OCI-LY3 (cell line): Measurements from ENCODE around the gene SSTR5.

Source experiments
- H2AFZ ChIP-seq: fragments of 200-600, 300-600 bp; shearing (Covaris generic); 2 replicates; pipeline ENCODE4 v1.6.0; 2014; ENCODE audit warnings: antibody characterized with exemption, low read depth, low read length
- H3K27ac ChIP-seq: fragments of 200-600, 300-600 bp; sonication (generic); 2 replicates; pipeline ENCODE4 v1.5.1; 2014; ENCODE audit warnings: mild to moderate bottlenecking, low read length, moderate library complexity, mixed read lengths
- H3K27me3 ChIP-seq: fragments of 200-600, 300-600 bp; sonication (generic); 2 replicates; pipeline ENCODE4 v1.6.1; 2014; ENCODE audit warnings: low read depth, low read length, mixed read lengths
- H3K36me3 ChIP-seq: fragments of 200-600, 300-600 bp; sonication (generic); replicated peaks from 2 replicates; pipeline ENCODE3; 2014; ENCODE audit warnings: low read depth, low read length, mixed read lengths
- H3K4me1 ChIP-seq: fragments of 300-600, 200-600 bp; sonication (generic); 2 replicates; pipeline ENCODE4 v1.6.1; 2014; ENCODE audit warnings: low read length, mixed read lengths
- H3K4me2 ChIP-seq: fragments of 200-600, 300-600 bp; sonication (generic); 2 replicates; pipeline ENCODE4 v1.6.1; 2014; ENCODE audit warnings: low read length, mixed read lengths
- H3K4me3 ChIP-seq: fragments of 300-600, 200-600 bp; sonication (generic); 2 replicates; pipeline ENCODE4 v1.5.1; 2014; ENCODE audit warnings: antibody characterized with exemption, mild to moderate bottlenecking, low read length, moderate library complexity
- H3K79me2 ChIP-seq: fragments of 300-600, 200-600 bp; shearing (Covaris generic); 2 replicates; pipeline ENCODE4 v1.6.1; 2014; ENCODE audit warnings: mild to moderate bottlenecking, low read length, mixed read lengths
- H3K9ac ChIP-seq: fragments of 300-600, 200-600 bp; shearing (Covaris generic); 2 replicates; pipeline ENCODE4 v1.6.0; 2014; ENCODE audit warnings: mild to moderate bottlenecking, low read length, moderate library complexity
- H3K9me3 ChIP-seq: fragments of 200-600, 300-600 bp; shearing (Covaris generic); 2 replicates; pipeline ENCODE4 v1.6.1; 2014; ENCODE audit warnings: low read length, mixed read lengths; ENCODE audit not compliant: insufficient read depth
- H4K20me1 ChIP-seq: fragments of 200-600, 300-600 bp; sonication (generic); 2 replicates; pipeline ENCODE4 v1.6.1; 2016; ENCODE audit warnings: low read length, mixed read lengths; ENCODE audit not compliant: insufficient read depth
- CTCF ChIP-seq: fragments of 200-600, 300-600 bp; sonication (generic); IDR thresholded peaks from 2 replicates; pipeline ENCODE4 v1.5.1; 2014; ENCODE audit warnings: antibody characterized with exemption, low read length, low read depth
- EZH2phosphoT487 ChIP-seq: fragments of 200-600 bp; shearing (Covaris generic); IDR thresholded peaks from 2 replicates; pipeline ENCODE4 v1.6.1; 2018; ENCODE audit warnings: antibody characterized with exemption, mixed run types, low read depth

The SSTR5 gene

GRCh38 chr16:1088295-1089170 is 16.0 kb downstream of the SSTR5 start:
- H3K9me3 ChIP-seq: 0 out of 2 replicates have a peak, but pooled peaks cover 4% of the 10 kb centered on the region
- TF ChIP-seq CTCF (no peak), EZH2phosphoT487 (no peak)
- H3K4me2 ChIP-seq: no peak overlapping the region
- no peaks in the 10 kb centered on the region for H3K79me2 ChIP-seq
- H3K27me3 ChIP-seq: no peaks in the 10 kb centered on the region
- H3K36me3 ChIP-seq: no peaks in the 10 kb centered on the region
- no peak overlapping the region for H2AFZ ChIP-seq
- H3K4me1 ChIP-seq: no peaks in the 10 kb centered on the region
- no peaks in the 10 kb centered on the region for H4K20me1 ChIP-seq
- no peak overlapping the region for H3K4me3 ChIP-seq
- H3K9ac ChIP-seq: no peak overlapping the region
- no peak overlapping the region for H3K27ac ChIP-seq

- Histone ChIP-seq H3K9me3 (0 out of 2 replicates have a peak, but pooled peaks cover 4% of the 10 kb centered on the region), H3K9ac (no peak overlapping the region), H3K27me3 (no peaks in the 10 kb centered on the region), H3K36me3 (no peaks in the 10 kb centered on the region), H3K4me3 (no peak overlapping the region), H3K79me2 (no peaks in the 10 kb centered on the region), H2AFZ (no peak overlapping the region), H3K4me1 (no peaks in the 10 kb centered on the region), H3K27ac (no peak overlapping the region), H3K4me2 (no peak overlapping the region), H4K20me1 (no peaks in the 10 kb centered on the region)
- no peak for TF ChIP-seq EZH2phosphoT487
- no peak for TF ChIP-seq CTCF
These were observed 16.9 kb downstream of the SSTR5 start for GRCh38 chr16:1089439-1089821.

- Histone ChIP-seq H3K36me3 (no peaks in the 10 kb centered on the region), H3K4me3 (no peak overlapping the region), H3K27me3 (no peaks in the 10 kb centered on the region), H3K79me2 (no peaks in the 10 kb centered on the region), H4K20me1 (no peaks in the 10 kb centered on the region), H3K9me3 (0 out of 2 replicates have a peak, but pooled peaks cover 4% of the 10 kb centered on the region), H2AFZ (no peak overlapping the region), H3K4me1 (no peaks in the 10 kb centered on the region), H3K9ac (no peak overlapping the region), H3K27ac (no peak overlapping the region), H3K4me2 (no peak overlapping the region)
- TF ChIP-seq EZH2phosphoT487 (no peak), CTCF (no peak)
These were observed 17.5 kb downstream of the SSTR5 start for GRCh38 chr16:1089822-1090619.
